NCI-H2081 treated with DMSO at 0.1 percent for 48 hours (cell line): ENCODE measurements around the gene PDE4B.
"Not testable (repeated sequence)": the region's sequence is repeated elsewhere in the genome, so short reads cannot be mapped to it uniquely, and the experiment has no call there.

ENCODE experiments used
- DNase-seq: peaks from one replicate; lab custom pipeline; 2025; lab: John Stamatoyannopoulos, UW

The PDE4B gene

DNA sequence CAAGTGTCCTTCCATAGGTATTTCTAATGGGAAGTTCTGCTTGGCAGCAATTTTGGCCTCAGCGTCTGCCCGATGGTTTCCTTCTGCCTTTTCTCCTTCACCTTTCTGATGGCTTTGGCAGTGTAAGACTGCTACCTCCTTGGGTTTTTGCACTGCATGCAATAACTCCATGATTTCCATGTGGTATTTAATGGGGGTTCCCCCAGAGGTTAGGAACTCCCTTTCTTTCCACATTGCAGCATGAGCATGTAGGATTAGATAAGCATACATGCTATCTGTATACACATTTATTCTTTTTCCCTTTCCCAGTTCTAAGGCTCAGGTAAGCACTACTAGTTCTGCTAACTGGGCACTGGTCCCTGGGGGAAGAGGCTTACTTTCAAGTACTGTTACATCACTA, 628.2 kb downstream of the PDE4B start:
- not testable (repeated sequence) for DNase-seq

GRCh38 chr1:66422804-66423203, 630.1 kb downstream of the PDE4B start:
- no peak for DNase-seq
